GM19467 (cell line): ENCODE measurements around the gene PPP2R5E.
A peak's percentile ranks its signal among the peaks of the same experiment; 100 is the strongest.
"Not testable (repeated sequence)": the region's sequence is repeated elsewhere in the genome, so short reads cannot be mapped to it uniquely, and the experiment has no call there.

Experiments used
- ATAC-seq: cut with Tn5 transposase; IDR thresholded peaks from one replicate; pipeline ENCODE4 v1.9.1; 2021; ENCODE audit warnings: mild to moderate bottlenecking, moderate library complexity; ENCODE audit not compliant: unreplicated experiment

The PPP2R5E gene

DNA sequence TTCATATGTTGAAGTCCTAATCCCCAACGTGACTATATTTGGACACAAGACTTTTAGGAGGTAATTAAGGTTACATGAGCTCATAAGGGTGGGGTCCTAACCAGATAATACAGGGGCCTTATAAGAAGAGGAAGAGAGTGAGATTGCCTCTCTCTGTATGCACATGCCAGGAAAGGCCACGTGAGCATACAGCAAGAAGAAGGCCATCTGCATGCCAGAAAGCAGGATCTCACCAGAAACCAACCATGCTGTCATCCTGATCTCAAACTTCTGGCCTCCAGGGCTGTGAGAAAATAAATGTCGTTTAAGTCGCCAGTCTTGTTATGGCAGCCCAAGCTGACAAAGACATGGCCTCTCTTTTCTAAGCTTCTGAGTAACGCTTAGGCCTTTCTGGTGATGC lies 155.5 kb downstream of the PPP2R5E start:
- ATAC-seq = no peak

DNA sequence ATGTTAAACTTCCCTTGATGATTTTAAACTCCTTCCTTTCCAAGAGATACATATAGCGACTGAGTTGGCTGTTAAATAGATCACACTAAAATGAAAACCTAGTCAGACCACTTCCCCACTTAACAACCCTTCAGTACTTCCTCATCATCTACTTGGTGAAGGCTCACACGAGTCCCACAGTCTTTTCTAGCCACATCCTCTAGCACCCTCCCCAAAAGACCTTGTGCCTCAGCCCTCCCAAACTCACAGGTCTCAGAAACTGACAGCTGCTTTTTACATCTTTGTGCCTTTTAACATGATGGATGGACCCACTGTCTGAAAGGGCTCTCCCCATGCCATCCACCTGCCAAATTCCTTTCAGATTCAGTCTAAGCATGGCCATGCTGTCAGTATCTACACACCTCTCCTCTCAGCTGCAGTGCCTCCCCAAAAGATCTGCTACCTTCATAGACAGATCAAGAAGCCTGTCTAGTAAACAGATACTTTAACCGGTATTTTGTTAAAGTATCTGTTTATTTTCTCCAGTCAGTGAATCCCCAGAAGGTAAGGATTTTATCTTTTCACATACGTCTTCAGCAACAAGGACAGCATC lies 159.3 kb downstream of the PPP2R5E start:
- peak; percentile 86 for ATAC-seq

DNA sequence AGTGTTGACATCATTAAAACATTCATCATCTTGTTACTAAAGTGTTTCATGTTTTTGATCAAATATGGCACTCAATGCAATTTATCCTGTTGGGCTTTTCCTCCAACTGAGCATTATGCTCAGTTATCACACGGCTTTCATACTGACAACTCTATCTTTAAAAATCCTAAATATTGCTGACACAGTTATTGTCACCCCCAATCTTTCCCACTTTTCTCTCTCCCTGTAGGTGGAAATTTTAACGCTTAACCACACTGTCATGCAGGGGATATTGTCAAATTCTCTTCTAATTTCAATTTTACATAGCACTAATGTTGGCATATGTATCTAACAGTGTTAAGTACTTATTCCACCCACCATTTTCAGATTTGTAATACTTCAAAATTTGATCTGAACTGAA lies 164.7 kb downstream of the PPP2R5E start:
- no peak for ATAC-seq

DNA sequence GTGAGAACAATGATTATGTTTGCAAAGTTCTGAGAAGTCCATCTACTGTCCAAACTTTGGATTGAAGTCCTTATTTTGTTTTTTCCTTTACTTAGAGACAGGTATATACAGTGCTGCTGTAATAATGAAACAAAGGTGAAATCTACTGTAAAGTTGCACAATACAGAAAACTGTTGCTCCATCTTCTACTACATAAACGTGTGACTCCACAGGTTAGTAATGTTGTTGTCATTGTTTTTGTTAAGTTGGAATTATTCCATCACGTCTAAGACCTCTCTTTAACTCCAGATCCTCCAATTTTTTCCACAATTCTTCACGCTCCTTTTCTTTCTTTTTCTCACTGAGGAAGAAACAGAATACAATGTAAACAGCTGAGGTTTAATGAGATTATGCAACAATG lies 167.4 kb downstream of the PPP2R5E start:
- ATAC-seq = no peak

DNA sequence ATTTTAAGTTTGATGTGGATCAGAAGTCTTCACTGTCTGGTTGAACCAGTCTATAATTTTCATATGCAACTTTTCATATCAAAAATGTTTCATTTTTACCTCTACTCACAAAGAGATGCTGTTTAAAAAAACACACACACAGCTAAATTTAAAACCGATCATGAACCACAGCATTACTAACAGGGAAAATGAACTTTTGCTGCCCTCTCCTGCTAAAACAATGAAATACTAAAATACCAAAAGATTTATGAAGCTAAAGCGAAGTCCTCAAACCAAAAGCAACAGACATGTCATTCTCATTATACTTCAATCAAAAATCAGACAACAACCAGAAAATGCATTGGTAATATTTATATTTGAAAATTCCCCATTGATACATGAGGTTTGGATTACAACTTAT lies 171.6 kb downstream of the PPP2R5E start:
- not testable (repeated sequence) for ATAC-seq

DNA sequence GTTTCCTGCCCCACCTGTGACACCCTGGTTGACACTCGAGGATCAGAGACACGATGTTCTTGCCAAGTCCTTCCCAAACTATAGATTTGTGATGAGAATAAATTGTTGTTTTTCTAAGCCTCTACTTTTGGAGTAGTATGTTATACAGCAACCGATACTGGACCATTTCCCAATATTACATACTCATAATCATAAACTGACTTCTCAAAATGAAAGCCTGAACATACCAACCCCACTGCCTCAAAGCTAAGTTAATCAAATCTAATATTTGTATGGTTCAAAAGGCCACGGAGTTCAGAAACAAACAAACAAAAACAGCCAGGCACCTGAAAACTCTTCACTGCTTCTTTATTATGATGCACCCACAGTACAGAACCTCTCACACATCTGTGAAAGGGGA lies 172.1 kb downstream of the PPP2R5E start:
- no peak for ATAC-seq

DNA sequence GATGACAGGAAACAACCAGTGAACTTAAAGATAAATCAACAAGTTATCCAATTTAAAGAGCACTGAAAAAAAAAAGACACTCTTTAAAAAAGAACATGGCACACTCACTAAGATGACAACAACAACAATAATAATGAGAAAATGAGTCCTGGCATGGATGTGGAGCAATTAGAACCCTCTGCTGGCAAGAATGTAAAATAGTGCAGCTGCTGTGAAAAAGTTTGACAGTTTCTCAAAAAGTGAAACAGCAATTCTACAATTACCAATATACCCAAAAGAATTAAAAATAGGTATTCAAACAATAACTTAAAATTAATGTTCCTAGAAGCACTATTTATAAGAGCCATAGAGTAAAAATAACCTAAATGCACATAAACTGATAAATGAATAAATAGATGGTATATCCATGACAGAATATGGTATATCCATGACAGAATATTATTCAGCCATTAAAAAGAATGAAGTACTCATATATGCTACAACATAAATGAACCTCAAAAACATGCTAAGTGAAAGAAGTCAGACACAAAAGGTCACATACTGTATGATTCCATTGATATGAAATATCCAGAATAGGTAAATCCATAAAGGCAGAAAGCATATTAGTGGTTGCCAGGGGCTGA lies 175.3 kb downstream of the PPP2R5E start:
- no peak for ATAC-seq

DNA sequence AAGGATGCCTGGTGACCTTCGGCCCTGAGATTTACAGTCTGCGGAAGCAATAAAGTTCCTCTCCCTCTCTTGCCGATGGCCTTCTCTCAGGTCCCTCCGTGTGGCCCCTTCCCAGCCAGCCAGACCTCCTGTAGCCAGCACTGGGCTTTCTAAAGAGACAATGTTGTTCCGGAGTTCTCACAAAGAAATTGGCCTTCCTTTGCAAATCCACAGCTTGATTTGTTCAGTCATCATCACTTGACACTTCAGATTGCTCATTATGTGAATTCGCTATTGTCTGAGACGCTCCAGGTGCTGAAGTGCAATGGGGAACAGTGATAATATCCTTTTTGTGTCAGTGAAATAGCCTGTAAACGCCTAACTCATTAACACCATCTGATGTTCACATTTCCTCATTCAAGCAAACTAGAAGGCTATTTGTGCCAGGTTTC lies 180.8 kb downstream of the PPP2R5E start:
- ATAC-seq = no peak

DNA sequence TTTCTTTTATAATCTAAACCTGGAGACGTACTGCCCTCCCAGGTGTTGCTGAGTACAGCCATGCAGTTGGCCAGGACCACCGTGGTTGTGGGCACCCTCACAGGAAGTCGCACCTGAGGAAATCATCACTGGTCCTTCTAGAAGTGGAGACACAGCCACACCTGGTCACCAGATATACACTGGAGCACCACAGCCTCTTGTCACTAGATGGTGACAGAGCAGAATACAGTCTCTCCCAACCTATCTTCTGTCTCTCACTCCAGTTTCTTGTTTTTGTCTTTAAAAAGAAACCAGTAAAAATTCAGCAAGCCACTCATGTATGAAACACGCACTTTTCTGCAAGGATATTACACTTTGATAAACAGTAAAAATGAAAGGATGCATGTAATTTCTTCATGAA lies 181.4 kb downstream of the PPP2R5E start:
- no peak for ATAC-seq

DNA sequence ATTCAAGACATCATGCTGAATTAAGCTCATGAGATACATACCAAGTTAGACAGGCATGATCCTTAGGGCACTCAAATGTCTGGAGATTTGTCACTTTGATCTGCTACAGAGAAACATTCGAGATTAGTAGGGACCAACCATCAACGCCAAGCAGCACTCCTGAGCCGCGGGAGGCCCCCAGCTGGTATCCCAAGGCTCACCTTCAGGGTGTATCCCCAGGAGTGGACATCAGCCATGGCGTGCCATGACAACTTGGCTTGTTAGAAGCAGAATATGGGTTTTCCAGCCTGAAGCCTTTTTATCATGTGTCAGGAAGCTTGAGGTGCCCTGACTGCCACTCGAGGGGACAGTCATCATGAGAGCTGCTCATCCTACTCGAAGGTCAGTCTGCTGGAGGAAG lies 185.3 kb downstream of the PPP2R5E start:
- ATAC-seq = no peak

DNA sequence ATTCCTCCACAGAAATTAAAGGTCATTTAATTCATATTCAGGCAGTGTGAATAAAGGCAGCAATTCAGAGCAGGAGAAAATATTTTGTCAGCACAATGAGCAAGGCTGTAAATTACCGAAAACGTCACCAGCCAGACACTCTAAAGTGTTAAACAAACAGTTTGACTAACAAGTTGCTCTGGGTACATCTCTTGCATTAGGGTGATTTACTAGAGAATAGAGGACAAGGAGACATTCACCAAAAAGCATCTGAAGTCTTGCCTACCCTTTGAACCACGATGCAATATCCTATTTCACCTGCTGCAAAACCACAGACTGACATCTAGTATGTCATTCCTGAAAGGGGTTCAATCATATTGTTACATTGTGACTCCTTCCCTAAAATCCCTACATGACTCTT lies 197.4 kb downstream of the PPP2R5E start:
- no peak for ATAC-seq

DNA sequence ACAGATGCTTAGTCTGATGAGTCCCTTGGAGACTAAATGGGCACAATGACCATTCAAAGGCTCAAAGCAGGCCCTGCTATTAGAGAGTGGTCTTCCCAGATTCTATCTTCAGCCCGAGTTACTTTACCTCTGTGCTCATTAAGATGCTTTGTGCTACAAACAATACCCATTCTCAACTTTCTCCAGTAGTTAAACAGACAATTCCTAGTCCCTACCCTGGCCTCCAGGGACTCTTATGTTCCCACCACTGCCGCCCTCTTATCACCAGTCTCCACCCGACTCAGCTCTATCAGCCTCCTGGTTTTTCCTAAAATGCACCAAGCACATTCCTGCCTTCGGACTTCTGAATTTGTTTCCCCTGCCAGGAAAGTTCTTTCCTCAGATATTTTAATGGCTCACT lies 198.8 kb downstream of the PPP2R5E start:
- no peak for ATAC-seq

DNA sequence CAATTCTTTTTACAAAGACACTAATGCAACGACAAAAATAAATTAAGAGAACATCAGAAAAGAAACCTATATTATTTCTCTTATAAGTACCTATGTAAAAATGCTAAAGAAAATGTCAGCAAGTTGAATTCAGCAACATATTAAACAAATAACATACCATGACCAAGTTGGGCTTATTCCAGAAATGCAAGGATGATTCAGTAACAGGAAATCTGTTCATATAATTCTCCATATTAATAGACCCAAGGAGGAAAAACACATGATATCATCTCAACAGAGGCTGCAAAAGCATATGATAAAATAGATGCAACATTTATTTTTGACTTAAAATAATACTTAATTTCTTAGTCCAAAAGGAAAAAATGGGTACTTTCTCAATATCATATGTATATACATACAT lies 199.3 kb downstream of the PPP2R5E start:
- ATAC-seq = no peak

DNA sequence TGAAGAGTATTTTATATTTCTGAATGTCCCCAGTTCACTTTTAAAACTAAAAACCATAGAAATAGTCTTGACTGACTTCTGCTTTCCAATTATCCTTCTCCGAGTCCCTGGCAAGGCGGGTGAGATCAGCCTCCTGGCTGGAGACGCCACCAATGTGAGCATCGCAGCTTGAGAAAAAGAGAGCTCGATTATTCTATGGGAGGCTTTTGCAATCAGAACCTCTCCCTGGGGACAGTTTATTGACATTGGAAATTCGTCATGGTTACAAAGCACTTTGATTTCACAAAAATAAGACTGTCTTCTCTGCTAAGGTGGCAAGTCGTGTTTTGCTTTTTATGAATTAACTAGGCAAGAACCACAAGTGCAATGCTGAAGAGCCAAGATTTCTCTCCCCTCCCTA lies 200.8 kb downstream of the PPP2R5E start:
- no peak for ATAC-seq

DNA sequence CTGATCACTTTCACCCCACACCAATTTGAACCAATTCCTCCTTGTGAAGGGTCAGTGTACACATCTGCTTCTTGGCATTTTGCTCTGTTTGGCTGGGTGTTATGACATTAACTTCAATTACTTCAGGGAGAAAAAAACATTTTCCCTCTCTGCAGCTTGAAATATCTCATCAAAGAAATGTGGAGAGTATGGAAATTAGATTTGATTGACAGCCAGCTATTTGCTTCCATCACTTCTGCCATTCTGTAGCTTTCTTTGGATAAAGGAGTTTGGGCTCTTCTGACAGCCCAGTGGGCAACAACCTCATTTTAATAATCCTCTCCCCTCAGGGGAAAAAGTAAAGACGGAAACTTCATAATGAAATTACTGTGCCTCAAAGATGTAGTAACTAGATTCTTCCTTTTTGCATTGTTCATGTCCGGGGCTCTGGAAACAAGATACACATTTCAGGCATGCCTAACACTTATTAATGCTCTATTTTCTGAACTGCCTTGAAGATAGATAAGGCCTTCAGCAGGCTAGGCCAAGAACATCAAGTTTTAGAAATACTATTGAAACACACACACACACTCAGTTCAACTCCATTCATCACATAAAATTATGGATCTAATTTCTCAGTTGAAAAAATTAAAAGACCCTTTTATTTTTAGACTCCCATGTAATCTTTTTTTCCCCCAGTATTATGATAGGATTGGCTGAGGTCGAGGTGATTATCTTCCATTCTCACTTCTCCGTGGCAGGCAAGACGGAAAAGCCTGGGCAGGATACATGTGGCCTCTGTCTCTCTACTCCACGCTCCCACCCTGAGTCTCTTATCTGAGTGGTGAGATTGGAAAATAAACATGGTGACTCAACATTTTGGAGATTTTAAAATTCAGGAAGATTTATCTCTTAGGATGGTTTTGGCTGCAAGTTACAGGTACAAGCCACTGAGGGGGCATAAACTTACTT lies 214.1 kb downstream of the PPP2R5E start:
- ATAC-seq = no peak

DNA sequence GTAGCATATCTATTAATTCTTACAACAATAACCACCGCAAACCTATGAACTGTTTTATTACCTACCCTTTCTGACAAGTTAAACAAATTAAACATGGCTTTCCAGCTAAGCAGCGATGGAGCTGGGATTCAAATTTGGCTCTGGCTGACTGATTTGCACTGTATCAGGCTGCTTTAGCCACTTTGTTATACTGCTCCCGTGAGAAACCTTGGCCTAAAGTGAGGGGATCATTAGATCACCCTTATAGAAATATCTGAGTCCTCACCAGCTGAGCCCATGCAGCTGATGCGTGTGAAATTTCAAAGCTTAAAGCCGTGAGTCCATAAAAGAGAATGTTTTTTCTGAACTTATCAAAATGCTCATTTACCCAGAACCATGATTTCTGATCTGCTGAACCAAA lies 216.3 kb downstream of the PPP2R5E start:
- no peak for ATAC-seq

DNA sequence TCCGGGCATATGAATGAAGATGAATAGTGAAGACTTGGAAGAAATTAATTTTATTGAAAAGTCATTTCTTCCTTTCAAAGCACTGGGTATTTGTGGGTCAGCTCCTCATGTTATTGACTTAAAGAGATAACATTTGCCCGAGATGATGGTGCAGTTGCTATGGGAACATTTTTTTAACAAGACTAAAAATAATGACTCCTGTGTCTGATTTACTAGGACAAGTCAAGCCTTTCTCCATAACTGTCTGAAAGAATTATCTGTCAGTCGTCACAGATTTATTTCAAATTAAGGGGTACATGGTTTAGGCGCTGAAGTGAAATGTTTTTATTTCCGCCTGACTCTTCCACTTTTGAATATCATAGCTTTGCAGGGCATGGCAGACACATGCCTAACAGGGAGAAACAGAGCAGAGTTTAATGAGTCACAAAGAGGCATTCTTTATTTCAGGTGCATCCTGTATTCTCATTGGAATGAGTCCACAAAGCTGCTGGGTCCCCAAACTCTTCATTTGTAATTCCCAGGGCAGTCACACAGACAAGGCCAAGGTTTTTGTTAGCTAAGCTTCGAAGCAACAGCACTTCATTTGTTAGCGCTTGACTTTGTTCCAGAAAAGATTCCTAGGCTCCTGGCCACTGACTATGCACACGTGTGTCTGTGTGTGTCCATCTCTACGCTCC lies 220.1 kb downstream of the PPP2R5E start:
- ATAC-seq = no peak

DNA sequence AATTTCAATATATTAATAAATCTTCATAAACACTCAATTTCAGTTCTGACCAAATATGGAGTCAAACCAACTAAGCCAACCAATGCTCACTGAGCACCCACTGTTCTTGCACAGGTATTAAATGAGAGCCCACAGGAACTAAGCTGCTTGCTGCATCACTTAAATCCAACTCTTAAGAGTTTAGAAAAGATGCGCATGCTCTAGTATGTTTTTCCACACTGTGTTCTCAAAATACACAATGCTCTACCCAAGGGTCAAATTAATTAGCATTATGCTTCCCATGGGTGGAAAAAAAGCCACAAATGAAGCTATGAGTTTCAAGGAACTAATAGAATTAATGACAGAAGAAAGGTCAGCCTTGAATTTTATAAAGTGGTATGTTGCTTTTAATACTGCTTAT lies 220.7 kb downstream of the PPP2R5E start:
- ATAC-seq = no peak
